OCI-LY3 (cell line): Measurements from ENCODE around the gene CYP17A1.
A peak's percentile ranks its signal among the peaks of the same experiment; 100 is the strongest.

ENCODE experiments used
- H2AFZ ChIP-seq: fragments of 200-600, 300-600 bp; shearing (Covaris generic); 2 replicates; pipeline ENCODE4 v1.6.0; 2014; ENCODE audit warnings: antibody characterized with exemption, low read depth, low read length
- H3K27ac ChIP-seq: fragments of 200-600, 300-600 bp; sonication (generic); 2 replicates; pipeline ENCODE4 v1.5.1; 2014; ENCODE audit warnings: mild to moderate bottlenecking, low read length, moderate library complexity, mixed read lengths
- H3K27me3 ChIP-seq: fragments of 200-600, 300-600 bp; sonication (generic); 2 replicates; pipeline ENCODE4 v1.6.1; 2014; ENCODE audit warnings: low read depth, low read length, mixed read lengths
- H3K36me3 ChIP-seq: fragments of 200-600, 300-600 bp; sonication (generic); replicated peaks from 2 replicates; pipeline ENCODE3; 2014; ENCODE audit warnings: low read depth, low read length, mixed read lengths
- H3K4me1 ChIP-seq: fragments of 300-600, 200-600 bp; sonication (generic); 2 replicates; pipeline ENCODE4 v1.6.1; 2014; ENCODE audit warnings: low read length, mixed read lengths
- H3K4me2 ChIP-seq: fragments of 200-600, 300-600 bp; sonication (generic); 2 replicates; pipeline ENCODE4 v1.6.1; 2014; ENCODE audit warnings: low read length, mixed read lengths
- H3K4me3 ChIP-seq: fragments of 300-600, 200-600 bp; sonication (generic); 2 replicates; pipeline ENCODE4 v1.5.1; 2014; ENCODE audit warnings: antibody characterized with exemption, mild to moderate bottlenecking, low read length, moderate library complexity
- H3K79me2 ChIP-seq: fragments of 300-600, 200-600 bp; shearing (Covaris generic); 2 replicates; pipeline ENCODE4 v1.6.1; 2014; ENCODE audit warnings: mild to moderate bottlenecking, low read length, mixed read lengths
- H3K9ac ChIP-seq: fragments of 300-600, 200-600 bp; shearing (Covaris generic); 2 replicates; pipeline ENCODE4 v1.6.0; 2014; ENCODE audit warnings: mild to moderate bottlenecking, low read length, moderate library complexity
- H3K9me3 ChIP-seq: fragments of 200-600, 300-600 bp; shearing (Covaris generic); 2 replicates; pipeline ENCODE4 v1.6.1; 2014; ENCODE audit warnings: low read length, mixed read lengths; ENCODE audit not compliant: insufficient read depth
- H4K20me1 ChIP-seq: fragments of 200-600, 300-600 bp; sonication (generic); 2 replicates; pipeline ENCODE4 v1.6.1; 2016; ENCODE audit warnings: low read length, mixed read lengths; ENCODE audit not compliant: insufficient read depth
- EZH2phosphoT487 ChIP-seq: fragments of 200-600 bp; shearing (Covaris generic); IDR thresholded peaks from 2 replicates; pipeline ENCODE4 v1.6.1; 2018; ENCODE audit warnings: antibody characterized with exemption, mixed run types, low read depth
- TF ChIP-seq, protein P1 (sequence below): fragments of 200-600, 300-600 bp; sonication (generic); IDR thresholded peaks from 2 replicates; pipeline ENCODE4 v1.5.1; 2014; ENCODE audit warnings: antibody characterized with exemption, low read length, low read depth

The CYP17A1 gene

DNA sequence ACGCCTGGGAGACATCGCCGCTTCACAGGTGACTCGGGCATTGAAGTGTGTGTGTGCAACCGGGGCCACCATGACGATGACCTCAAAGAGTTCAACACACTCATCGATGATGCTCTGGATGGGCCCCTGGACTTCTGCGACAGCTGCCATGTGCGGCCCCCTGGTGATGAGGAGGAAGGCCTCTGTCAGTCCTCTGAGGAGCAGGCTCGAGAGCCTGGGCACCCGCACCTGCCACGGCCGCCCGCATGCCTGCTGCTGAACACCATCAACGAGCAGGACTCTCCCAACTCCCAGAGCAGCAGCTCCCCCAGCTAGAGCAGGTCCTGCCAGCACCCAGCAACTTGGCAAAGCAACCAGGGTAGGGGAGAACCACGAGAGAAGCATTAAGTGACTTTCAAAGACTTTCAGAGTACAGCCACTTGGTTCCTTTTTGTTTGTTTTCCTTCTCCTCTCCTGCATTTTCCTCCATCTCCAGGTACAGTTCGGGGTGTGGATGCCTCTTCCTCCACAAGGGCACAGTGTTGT lies 24.1 kb downstream of the CYP17A1 start:
- H3K9me3 ChIP-seq: no peaks in the 10 kb centered on the region
- H3K36me3 ChIP-seq: no peaks in the 10 kb centered on the region
- H3K9ac ChIP-seq: no peak overlapping the region
- H3K4me3 ChIP-seq: no peak overlapping the region
- H3K79me2 ChIP-seq: no peaks in the 10 kb centered on the region
- peaks cover 10% of the 10 kb centered on the region for H3K4me1 ChIP-seq
- H3K27ac ChIP-seq: no peak overlapping the region
- no peaks in the 10 kb centered on the region for H4K20me1 ChIP-seq
- H3K27me3 ChIP-seq: no peaks in the 10 kb centered on the region
- H3K4me2 ChIP-seq: no peak overlapping the region
- H2AFZ ChIP-seq: no peak overlapping the region
- TF ChIP-seq, protein P1, sequence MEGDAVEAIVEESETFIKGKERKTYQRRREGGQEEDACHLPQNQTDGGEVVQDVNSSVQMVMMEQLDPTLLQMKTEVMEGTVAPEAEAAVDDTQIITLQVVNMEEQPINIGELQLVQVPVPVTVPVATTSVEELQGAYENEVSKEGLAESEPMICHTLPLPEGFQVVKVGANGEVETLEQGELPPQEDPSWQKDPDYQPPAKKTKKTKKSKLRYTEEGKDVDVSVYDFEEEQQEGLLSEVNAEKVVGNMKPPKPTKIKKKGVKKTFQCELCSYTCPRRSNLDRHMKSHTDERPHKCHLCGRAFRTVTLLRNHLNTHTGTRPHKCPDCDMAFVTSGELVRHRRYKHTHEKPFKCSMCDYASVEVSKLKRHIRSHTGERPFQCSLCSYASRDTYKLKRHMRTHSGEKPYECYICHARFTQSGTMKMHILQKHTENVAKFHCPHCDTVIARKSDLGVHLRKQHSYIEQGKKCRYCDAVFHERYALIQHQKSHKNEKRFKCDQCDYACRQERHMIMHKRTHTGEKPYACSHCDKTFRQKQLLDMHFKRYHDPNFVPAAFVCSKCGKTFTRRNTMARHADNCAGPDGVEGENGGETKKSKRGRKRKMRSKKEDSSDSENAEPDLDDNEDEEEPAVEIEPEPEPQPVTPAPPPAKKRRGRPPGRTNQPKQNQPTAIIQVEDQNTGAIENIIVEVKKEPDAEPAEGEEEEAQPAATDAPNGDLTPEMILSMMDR: no peak
- no peak for TF ChIP-seq EZH2phosphoT487

DNA sequence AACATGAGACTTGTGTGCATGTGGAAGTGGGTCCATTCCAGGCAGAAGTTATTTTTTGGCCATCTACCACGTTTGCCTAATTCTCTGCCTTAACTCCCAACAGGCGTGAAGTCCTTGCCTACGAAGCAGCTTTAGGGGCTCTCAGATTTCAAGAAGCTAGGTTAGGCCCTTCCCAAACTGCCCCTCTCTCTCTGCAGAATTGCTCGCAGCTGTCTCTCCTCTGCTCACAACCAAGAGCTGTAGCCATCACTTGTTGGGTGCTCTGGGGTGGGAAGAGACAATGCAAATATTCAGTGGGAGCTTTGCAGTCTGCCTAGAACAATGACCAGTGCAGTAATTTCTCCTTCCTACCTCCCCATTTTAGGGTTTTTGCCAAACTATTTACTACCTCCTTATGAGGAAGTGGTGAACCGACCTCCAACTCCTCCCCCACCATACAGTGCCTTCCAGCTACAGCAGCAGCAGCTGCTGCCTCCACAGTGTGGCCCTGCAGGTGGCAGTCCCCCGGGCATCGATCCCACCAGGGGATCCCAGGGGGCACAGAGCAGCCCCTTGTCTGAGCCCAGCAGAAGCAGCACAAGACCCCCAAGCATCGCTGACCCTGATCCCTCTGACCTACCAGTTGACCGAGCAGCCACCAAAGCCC lies 24.9 kb downstream of the CYP17A1 start:
- no peaks in the 10 kb centered on the region for H3K79me2 ChIP-seq
- H3K4me1 ChIP-seq: peaks cover 10% of the 10 kb centered on the region
- peak overlapping the region; percentile 27; the same call in 1 of the 2 replicates for H3K27ac ChIP-seq
- H2AFZ ChIP-seq: no peak overlapping the region
- no peaks in the 10 kb centered on the region for H3K9me3 ChIP-seq
- H3K36me3 ChIP-seq: no peaks in the 10 kb centered on the region
- H3K27me3 ChIP-seq: no peaks in the 10 kb centered on the region
- peak overlapping the region; percentile 43 for H3K4me2 ChIP-seq
- no peak overlapping the region for H3K4me3 ChIP-seq
- no peak overlapping the region for H3K9ac ChIP-seq
- no peak for TF ChIP-seq EZH2phosphoT487
- TF ChIP-seq, protein P1: no peak
- no peaks in the 10 kb centered on the region for H4K20me1 ChIP-seq

DNA sequence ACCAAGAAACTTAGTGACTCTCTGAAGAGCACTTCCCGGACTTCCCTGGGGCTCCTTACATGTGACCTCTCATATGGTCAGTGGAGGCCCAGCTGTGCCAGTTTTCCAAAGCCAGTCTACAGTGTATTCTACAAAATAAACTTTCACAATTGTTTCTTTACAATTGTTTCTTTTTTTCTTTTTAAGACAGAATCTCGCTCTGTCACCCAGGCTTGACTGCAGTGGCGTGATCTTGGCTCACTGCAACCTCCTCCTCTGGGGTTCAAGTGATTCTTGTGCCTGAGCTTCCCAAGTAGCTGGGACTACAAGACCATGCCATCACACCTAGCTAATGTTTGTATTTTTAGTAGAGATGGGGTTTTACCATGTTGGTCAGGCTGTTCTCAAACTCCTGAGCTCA lies 25.9 kb downstream of the CYP17A1 start:
- TF ChIP-seq, protein P1: no peak
- TF ChIP-seq EZH2phosphoT487: no peak
- Histone ChIP-seq H3K27ac (no peak overlapping the region), H3K36me3 (no peaks in the 10 kb centered on the region)

DNA sequence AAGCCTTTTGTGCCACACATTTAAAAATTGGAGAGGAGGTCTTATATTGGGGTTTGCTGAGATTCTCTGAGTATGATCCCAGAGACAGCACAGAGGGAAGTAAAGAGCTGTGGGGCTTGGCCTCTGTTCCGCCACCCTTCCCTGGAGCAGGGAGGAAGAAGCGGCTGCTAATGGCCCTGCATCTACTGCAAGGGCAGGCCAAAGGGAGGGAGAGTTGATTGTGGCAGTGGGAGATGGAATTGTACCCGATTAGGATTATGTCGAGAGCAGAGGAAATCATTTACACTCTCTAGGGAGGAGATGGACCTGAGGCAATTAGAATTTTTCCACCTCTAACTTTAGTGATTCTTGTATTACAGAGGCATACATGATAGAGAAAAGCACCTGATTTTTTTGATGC lies 28.8 kb downstream of the CYP17A1 start:
- H3K27me3 ChIP-seq: no peaks in the 10 kb centered on the region
- H3K36me3 ChIP-seq: no peaks in the 10 kb centered on the region
- TF ChIP-seq, protein P1: no peak
- TF ChIP-seq EZH2phosphoT487: no peak
- H4K20me1 ChIP-seq: no peaks in the 10 kb centered on the region
- no peak overlapping the region for H2AFZ ChIP-seq
- no peaks in the 10 kb centered on the region for H3K9me3 ChIP-seq
- no peak overlapping the region for H3K9ac ChIP-seq
- H3K4me1 ChIP-seq: peaks cover 10% of the 10 kb centered on the region
- no peak overlapping the region for H3K27ac ChIP-seq
- no peaks in the 10 kb centered on the region for H3K79me2 ChIP-seq
- H3K4me2 ChIP-seq: no peak overlapping the region
- no peak overlapping the region for H3K4me3 ChIP-seq

More for the DNA sequence above, 25.9 kb downstream of the CYP17A1 start:
- Histone ChIP-seq H3K27me3 (no peaks in the 10 kb centered on the region), H3K4me1 (peaks cover 10% of the 10 kb centered on the region), H3K4me2 (no peak overlapping the region), H3K9ac (no peak overlapping the region), H4K20me1 (no peaks in the 10 kb centered on the region), H3K4me3 (no peak overlapping the region), H3K79me2 (no peaks in the 10 kb centered on the region), H3K9me3 (no peaks in the 10 kb centered on the region), H2AFZ (no peak overlapping the region)
